ENCODE results near the gene TANC1.

- TF ChIP-seq CTCF (IDR thresholded peaks at IDR 0.05; ENCODE audit: insufficient read depth, low read depth, low read length) (no peak), EZH2 (IDR thresholded peaks at IDR 0.05; ENCODE audit: insufficient read depth, low read length) (no peak)
Measured at GRCh38 chr2:158979772-158980171, 11.3 kb downstream of the TANC1 start.

All from astrocyte (in vitro differentiated cells and primary cell).